ENCODE measurements around the gene HBP1. TPM values are rescaled to one million over a fixed set of nuclear protein-coding genes. Genes with fewer than 3 reads are reported as not detected.

The HBP1 gene
- total and polyA plus RNA-seq, 2 experiments from 2014 or later, result 36.0 to 52.8 TPM

DNA sequence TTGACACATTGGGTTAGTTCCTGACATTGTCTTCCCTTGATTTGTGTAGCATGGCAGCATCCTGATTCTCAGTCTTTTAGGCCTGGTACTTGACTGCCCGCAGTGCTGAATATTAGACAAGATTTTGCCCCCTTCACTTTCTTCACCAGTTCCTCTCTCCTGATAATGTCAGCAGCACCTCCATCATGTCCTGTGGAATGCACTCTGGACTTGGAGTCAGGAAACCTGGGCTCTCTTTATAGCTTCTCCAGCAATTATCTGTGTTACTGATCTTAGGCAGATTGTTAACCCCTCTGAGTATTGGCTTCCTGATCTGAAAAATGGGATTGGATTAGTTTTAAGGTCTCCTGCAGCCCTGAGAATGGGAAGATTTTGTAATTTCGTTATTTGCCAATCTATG is 19.0 kb downstream of the HBP1 start (continued):
- TF ChIP-seq, protein P1, sequence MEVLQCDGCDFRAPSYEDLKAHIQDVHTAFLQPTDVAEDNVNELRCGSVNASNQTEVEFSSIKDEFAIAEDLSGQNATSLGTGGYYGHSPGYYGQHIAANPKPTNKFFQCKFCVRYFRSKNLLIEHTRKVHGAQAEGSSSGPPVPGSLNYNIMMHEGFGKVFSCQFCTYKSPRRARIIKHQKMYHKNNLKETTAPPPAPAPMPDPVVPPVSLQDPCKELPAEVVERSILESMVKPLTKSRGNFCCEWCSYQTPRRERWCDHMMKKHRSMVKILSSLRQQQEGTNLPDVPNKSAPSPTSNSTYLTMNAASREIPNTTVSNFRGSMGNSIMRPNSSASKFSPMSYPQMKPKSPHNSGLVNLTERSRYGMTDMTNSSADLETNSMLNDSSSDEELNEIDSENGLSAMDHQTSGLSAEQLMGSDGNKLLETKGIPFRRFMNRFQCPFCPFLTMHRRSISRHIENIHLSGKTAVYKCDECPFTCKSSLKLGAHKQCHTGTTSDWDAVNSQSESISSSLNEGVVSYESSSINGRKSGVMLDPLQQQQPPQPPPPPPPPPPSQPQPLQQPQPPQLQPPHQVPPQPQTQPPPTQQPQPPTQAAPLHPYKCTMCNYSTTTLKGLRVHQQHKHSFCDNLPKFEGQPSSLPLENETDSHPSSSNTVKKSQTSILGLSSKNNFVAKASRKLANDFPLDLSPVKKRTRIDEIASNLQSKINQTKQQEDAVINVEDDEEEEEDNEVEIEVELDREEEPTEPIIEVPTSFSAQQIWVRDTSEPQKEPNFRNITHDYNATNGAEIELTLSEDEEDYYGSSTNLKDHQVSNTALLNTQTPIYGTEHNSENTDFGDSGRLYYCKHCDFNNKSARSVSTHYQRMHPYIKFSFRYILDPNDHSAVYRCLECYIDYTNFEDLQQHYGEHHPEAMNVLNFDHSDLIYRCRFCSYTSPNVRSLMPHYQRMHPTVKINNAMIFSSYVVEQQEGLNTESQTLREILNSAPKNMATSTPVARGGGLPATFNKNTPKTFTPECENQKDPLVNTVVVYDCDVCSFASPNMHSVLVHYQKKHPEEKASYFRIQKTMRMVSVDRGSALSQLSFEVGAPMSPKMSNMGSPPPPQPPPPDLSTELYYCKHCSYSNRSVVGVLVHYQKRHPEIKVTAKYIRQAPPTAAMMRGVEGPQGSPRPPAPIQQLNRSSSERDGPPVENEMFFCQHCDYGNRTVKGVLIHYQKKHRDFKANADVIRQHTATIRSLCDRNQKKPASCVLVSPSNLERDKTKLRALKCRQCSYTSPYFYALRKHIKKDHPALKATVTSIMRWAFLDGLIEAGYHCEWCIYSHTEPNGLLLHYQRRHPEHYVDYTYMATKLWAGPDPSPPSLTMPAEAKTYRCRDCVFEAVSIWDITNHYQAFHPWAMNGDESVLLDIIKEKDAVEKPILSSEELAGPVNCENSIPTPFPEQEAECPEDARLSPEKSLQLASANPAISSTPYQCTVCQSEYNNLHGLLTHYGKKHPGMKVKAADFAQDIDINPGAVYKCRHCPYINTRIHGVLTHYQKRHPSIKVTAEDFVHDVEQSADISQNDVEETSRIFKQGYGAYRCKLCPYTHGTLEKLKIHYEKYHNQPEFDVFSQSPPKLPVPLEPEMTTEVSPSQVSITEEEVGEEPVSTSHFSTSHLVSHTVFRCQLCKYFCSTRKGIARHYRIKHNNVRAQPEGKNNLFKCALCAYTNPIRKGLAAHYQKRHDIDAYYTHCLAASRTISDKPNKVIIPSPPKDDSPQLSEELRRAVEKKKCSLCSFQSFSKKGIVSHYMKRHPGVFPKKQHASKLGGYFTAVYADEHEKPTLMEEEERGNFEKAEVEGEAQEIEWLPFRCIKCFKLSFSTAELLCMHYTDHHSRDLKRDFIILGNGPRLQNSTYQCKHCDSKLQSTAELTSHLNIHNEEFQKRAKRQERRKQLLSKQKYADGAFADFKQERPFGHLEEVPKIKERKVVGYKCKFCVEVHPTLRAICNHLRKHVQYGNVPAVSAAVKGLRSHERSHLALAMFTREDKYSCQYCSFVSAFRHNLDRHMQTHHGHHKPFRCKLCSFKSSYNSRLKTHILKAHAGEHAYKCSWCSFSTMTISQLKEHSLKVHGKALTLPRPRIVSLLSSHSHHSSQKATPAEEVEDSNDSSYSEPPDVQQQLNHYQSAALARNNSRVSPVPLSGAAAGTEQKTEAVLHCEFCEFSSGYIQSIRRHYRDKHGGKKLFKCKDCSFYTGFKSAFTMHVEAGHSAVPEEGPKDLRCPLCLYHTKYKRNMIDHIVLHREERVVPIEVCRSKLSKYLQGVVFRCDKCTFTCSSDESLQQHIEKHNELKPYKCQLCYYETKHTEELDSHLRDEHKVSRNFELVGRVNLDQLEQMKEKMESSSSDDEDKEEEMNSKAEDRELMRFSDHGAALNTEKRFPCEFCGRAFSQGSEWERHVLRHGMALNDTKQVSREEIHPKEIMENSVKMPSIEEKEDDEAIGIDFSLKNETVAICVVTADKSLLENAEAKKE (CRISPR knock-in tag; IDR thresholded peaks at IDR 0.05), result no peak
- TF ChIP-seq STAT1 (IDR thresholded peaks at IDR 0.05; ENCODE audit: unreplicated experiment), result no peak
- no peak for TF ChIP-seq JUNB (IDR thresholded peaks at IDR 0.05; ENCODE audit: unreplicated experiment)
- no peak for TF ChIP-seq NANOG (IDR thresholded peaks at IDR 0.05; ENCODE audit: borderline replicate concordance)

DNA sequence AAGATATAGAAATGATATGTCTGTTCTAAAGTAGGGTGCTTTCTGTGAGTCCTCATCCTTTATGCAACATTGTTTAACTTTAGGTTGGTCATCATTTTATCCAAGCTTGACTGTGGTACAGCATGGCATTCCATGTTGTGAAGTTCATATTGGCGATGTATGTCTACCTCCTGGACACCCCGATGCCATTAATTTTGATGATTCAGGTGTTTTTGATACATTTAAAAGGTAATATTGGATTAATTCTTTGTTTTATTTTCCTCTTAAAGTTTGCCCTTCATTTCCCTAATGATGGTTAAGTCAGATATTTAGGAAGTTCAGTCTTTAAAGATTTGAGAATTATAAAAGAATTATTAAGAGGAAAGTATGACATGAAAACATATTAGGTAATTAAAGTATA is 21.3 kb downstream of the HBP1 start:
- Histone ChIP-seq H4K20me1 (replicated peaks; ENCODE audit: insufficient read depth) (0 out of 2 replicates have a peak, but pooled peaks cover 3% of the 10 kb centered on the region), H3K27ac (ENCODE audit: low read depth) (no peak overlapping the region), H3K9me2 (ENCODE audit: insufficient read depth) (no peaks in the 10 kb centered on the region), H3K4me2 (no peak overlapping the region), H3K79me2 (replicated peaks; ENCODE audit: insufficient read depth) (no peaks in the 10 kb centered on the region), H3F3A (replicated peaks; ENCODE audit: low read depth) (no peaks in the 10 kb centered on the region), H2AFZ (no peak overlapping the region), H3K4me1 (ENCODE audit: insufficient read depth) (no peaks in the 10 kb centered on the region), H3K27me3 (ENCODE audit: insufficient read depth) (no peaks in the 10 kb centered on the region), H3K4me3 (no peak overlapping the region), H3K36me3 (ENCODE audit: insufficient read depth) (peaks cover 8% of the 10 kb centered on the region; the same call in 1 of the 2 replicates)
- Mint-ChIP-seq H3K9me3 (no peaks in the 10 kb centered on the region), H3K4me3 (no peak overlapping the region), H3K27me3 (ENCODE audit: insufficient read depth, low read depth, poor library complexity) (no peaks in the 10 kb centered on the region), H3K27ac (no peak overlapping the region), H3K36me3 (ENCODE audit: low read depth) (peaks cover 31% of the 10 kb centered on the region), H3K4me1 (no peaks in the 10 kb centered on the region)
- ATAC-seq, result no peak
- no peak for DNase-seq (ENCODE audit: low spot score)
- TF ChIP-seq POLR2AphosphoS5 (IDR thresholded peaks at IDR 0.05; ENCODE audit: low read depth), result no peak
- TF ChIP-seq, protein P2, sequence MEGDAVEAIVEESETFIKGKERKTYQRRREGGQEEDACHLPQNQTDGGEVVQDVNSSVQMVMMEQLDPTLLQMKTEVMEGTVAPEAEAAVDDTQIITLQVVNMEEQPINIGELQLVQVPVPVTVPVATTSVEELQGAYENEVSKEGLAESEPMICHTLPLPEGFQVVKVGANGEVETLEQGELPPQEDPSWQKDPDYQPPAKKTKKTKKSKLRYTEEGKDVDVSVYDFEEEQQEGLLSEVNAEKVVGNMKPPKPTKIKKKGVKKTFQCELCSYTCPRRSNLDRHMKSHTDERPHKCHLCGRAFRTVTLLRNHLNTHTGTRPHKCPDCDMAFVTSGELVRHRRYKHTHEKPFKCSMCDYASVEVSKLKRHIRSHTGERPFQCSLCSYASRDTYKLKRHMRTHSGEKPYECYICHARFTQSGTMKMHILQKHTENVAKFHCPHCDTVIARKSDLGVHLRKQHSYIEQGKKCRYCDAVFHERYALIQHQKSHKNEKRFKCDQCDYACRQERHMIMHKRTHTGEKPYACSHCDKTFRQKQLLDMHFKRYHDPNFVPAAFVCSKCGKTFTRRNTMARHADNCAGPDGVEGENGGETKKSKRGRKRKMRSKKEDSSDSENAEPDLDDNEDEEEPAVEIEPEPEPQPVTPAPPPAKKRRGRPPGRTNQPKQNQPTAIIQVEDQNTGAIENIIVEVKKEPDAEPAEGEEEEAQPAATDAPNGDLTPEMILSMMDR (conservative IDR thresholded peaks at IDR 0.05; ENCODE audit: low read depth in 2 of 2), result no peak
- no peak for TF ChIP-seq ZNF331 (CRISPR knock-in tag; IDR thresholded peaks at IDR 0.05; ENCODE audit: low read depth)
- TF ChIP-seq NANOG (IDR thresholded peaks at IDR 0.05; ENCODE audit: borderline replicate concordance), result no peak
- no peak for TF ChIP-seq EZH2phosphoT487 (IDR thresholded peaks at IDR 0.05; ENCODE audit: unreplicated experiment)
- TF ChIP-seq JUNB (IDR thresholded peaks at IDR 0.05; ENCODE audit: unreplicated experiment), result no peak
- TF ChIP-seq, protein P1 (CRISPR knock-in tag; IDR thresholded peaks at IDR 0.05), result no peak
